ENCODE measurements around the gene PPM1A. TPM values are rescaled to one million over a fixed set of nuclear protein-coding genes. Genes with fewer than 3 reads are reported as not detected.

The PPM1A gene
- total RNA-seq, 1 experiment from 2014 or later, result 41.7 TPM

DNA sequence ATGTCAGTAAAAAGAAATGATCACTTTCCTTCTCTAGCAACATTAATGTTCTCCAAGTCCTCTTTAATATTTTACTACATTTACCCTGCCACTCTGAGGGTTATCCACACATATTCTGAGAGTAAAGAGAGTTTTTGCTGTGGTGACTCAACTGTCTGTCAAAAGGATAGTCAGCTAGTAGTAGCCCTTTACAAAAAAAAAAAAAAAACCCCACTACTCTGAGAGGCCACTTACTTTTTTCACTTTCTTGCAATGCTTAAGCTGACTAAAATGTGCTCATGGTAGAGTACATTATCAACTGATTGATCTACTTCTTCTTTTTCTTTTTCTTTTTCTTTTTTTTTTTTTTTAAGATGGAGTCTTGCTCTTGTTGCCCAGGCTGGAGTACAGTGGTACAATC lies 27.6 kb upstream of the PPM1A start:
- no peak overlapping the region for H2BK12ac ChIP-seq (ENCODE audit: insufficient read length, low read depth, low read length)
- H2BK120ac ChIP-seq (ENCODE audit: low read depth, low read length, poor library complexity, severe bottlenecking), result no peak overlapping the region
- no peak overlapping the region for H3K4me2 ChIP-seq (ENCODE audit: insufficient read depth, insufficient read length, low read length)
- H4K20me1 ChIP-seq (ENCODE audit: control insufficient read depth, insufficient read depth, insufficient read length), result no peaks in the 10 kb centered on the region
- H3K79me2 ChIP-seq (ENCODE audit: insufficient read depth, low read length), result no peaks in the 10 kb centered on the region
- Mint-ChIP-seq H3K9me3 (no peaks in the 10 kb centered on the region), H3K4me1 (peaks cover 8 to 10% of the 10 kb centered on the region in 2 experiments), H3K36me3 (ENCODE audit: insufficient read depth in 1 of 3, low read depth in 3 of 3) (no peaks in the 10 kb centered on the region), H3K4me3 (no peak overlapping the region), H3K27me3 (ENCODE audit: low read depth) (no peaks in the 10 kb centered on the region), H3K27ac (no peak overlapping the region)
- H4K91ac ChIP-seq (ENCODE audit: insufficient read length, low read depth, low read length), result no peak overlapping the region
- no peak overlapping the region for H4K5ac ChIP-seq (ENCODE audit: insufficient read length, low read depth, low read length)
- H3K23ac ChIP-seq (ENCODE audit: insufficient read length, low read depth, low read length), result no peak overlapping the region
- H3K27ac ChIP-seq (ENCODE audit: insufficient read length, low read depth, low read length), result no peak overlapping the region
- H3K27me3 ChIP-seq (ENCODE audit: insufficient read depth, low read length), result no peaks in the 10 kb centered on the region
- no peaks in the 10 kb centered on the region for H3K79me1 ChIP-seq (ENCODE audit: insufficient read depth, low read depth, low read length, poor library complexity, severe bottlenecking)
- H2AK5ac ChIP-seq (ENCODE audit: insufficient read length, low read length), result no peak overlapping the region
- H3K23me2 ChIP-seq (ENCODE audit: insufficient read length, low read depth, low read length, poor library complexity, severe bottlenecking), result no peaks in the 10 kb centered on the region
- peaks cover 2% of the 10 kb centered on the region; the same call in 1 of the 2 replicates for H3K4me1 ChIP-seq (ENCODE audit: insufficient read depth, low read length)
- no peak overlapping the region for H3K56ac ChIP-seq (ENCODE audit: insufficient read length, low read depth, low read length)
- no peak overlapping the region for H2AFZ ChIP-seq (ENCODE audit: low read length)
- H3K18ac ChIP-seq (ENCODE audit: insufficient read length, low read depth, low read length), result no peak overlapping the region
- no peak overlapping the region for H3K4ac ChIP-seq (ENCODE audit: low read depth, low read length)
- H2BK20ac ChIP-seq (ENCODE audit: low read depth, low read length, poor library complexity, severe bottlenecking), result no peak overlapping the region
- H3K9ac ChIP-seq (ENCODE audit: extremely low read depth, insufficient read length, low read length), result no peak overlapping the region
- H3T11ph ChIP-seq (ENCODE audit: low read length), result no peak overlapping the region
- H2BK5ac ChIP-seq (ENCODE audit: insufficient read length, low read length), result no peak overlapping the region
- TF ChIP-seq, protein P1, sequence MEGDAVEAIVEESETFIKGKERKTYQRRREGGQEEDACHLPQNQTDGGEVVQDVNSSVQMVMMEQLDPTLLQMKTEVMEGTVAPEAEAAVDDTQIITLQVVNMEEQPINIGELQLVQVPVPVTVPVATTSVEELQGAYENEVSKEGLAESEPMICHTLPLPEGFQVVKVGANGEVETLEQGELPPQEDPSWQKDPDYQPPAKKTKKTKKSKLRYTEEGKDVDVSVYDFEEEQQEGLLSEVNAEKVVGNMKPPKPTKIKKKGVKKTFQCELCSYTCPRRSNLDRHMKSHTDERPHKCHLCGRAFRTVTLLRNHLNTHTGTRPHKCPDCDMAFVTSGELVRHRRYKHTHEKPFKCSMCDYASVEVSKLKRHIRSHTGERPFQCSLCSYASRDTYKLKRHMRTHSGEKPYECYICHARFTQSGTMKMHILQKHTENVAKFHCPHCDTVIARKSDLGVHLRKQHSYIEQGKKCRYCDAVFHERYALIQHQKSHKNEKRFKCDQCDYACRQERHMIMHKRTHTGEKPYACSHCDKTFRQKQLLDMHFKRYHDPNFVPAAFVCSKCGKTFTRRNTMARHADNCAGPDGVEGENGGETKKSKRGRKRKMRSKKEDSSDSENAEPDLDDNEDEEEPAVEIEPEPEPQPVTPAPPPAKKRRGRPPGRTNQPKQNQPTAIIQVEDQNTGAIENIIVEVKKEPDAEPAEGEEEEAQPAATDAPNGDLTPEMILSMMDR (conservative IDR thresholded peaks at IDR 0.05), result no peak
- DNase-seq, result no peak
- no peak overlapping the region for H2BK15ac ChIP-seq (ENCODE audit: low read depth, low read length)
- no peaks in the 10 kb centered on the region for H3K9me3 ChIP-seq (ENCODE audit: control insufficient read depth, low read depth, low read length)
- H3K14ac ChIP-seq (ENCODE audit: insufficient read depth, low read length), result no peak overlapping the region
- H4K8ac ChIP-seq (replicated peaks; ENCODE audit: insufficient read length, low read depth, low read length), result no peak overlapping the region

Measured in H9 (cell line).